K562 (cell line): ENCODE measurements around the gene MGAT4B. TPM values are rescaled to one million over a fixed set of nuclear protein-coding genes. Genes with fewer than 3 reads are reported as not detected.

Source experiments
- BCLAF1 ChIP-seq, 2 experiments: fragments of 450-650 bp in 1 of 2; IDR thresholded peaks; 2 replicates each; pipeline ENCODE4 v1.6.1; 2011 to 2017; ENCODE audit warnings: low read depth in 2 of 2, antibody characterized with exemption in 1 of 2, borderline replicate concordance in 1 of 2, low read length in 1 of 2, mild to moderate bottlenecking in 1 of 2, mixed read lengths in 1 of 2; ENCODE audit not compliant: control insufficient read depth in 1 of 2
- BRD4 ChIP-seq: fragments of 200-600 bp; sonication (generic); IDR thresholded peaks from 2 replicates; pipeline ENCODE4 v1.6.1; 2017; ENCODE audit warnings: inconsistent platforms
- CAMTA2 ChIP-seq: fragments of 250-450 bp; sonication (Bioruptor Pico); conservative IDR thresholded peaks from 2 replicates; pipeline ENCODE4 v1.5.1; 2022
- CBX3 ChIP-seq, 2 experiments: IDR thresholded peaks; 1 replicate in 1 of 2; 2 replicates in 1 of 2; pipeline ENCODE4 v1.6.1; 2012; ENCODE audit warnings: inconsistent platforms in 2 of 2, low read length in 2 of 2, borderline replicate concordance in 1 of 2, control low read depth in 1 of 2
- CREB1 ChIP-seq, 2 experiments: sonication (generic) in 1 of 2; formaldehyde crosslinking in 1 of 2; IDR thresholded peaks; 2 replicates each; pipeline versions ENCODE4 v1.6.1 to v1.8.0; 2012 to 2022; ENCODE audit warnings: inconsistent platforms in 1 of 2, mild to moderate bottlenecking in 1 of 2, missing genetic modification reagents in 1 of 2, moderate library complexity in 1 of 2
- DACH1 ChIP-seq: fragments of 450-650 bp; IDR thresholded peaks from 2 replicates; pipeline ENCODE4 v1.6.1; 2018; ENCODE audit not compliant: partially characterized antibody
- ELK3 ChIP-seq: fragments of 450-650 bp; formaldehyde crosslinking; IDR thresholded peaks from 2 replicates; pipeline ENCODE4 v1.4.0; 2020; ENCODE audit warnings: mild to moderate bottlenecking
- ETV5 ChIP-seq: sonication (generic); formaldehyde crosslinking; IDR thresholded peaks from 2 replicates; pipeline ENCODE4 v1.4.0; 2020; ENCODE audit warnings: low read depth, mild to moderate bottlenecking, missing genetic modification reagents
- FOS ChIP-seq: IDR thresholded peaks from 3 replicates; pipeline ENCODE4 v1.6.1; 2011; ENCODE audit not compliant: insufficient read length; ENCODE audit errors: extremely low read depth
- FOXJ2 ChIP-seq: fragments of 200-800 bp; sonication (Bioruptor generic); IDR thresholded peaks from 2 replicates; pipeline ENCODE4 v1.6.1; 2016; ENCODE audit warnings: missing genetic modification characterization, missing compliant biosample characterization
- HDAC3 ChIP-seq: fragments of 450-650 bp; IDR thresholded peaks from 2 replicates; pipeline ENCODE4 v1.6.1; 2018; ENCODE audit warnings: borderline replicate concordance, mild to moderate bottlenecking, moderate library complexity; ENCODE audit not compliant: partially characterized antibody
- HDGF ChIP-seq: fragments of 450-650 bp; IDR thresholded peaks from 2 replicates; pipeline ENCODE4 v1.6.1; 2016
- LARP7 ChIP-seq: fragments of 450-650 bp; IDR thresholded peaks from 2 replicates; pipeline ENCODE4 v1.6.1; 2016
- LCOR ChIP-seq: sonication (generic); formaldehyde crosslinking; IDR thresholded peaks from 2 replicates; pipeline ENCODE4 v1.8.0; 2022; ENCODE audit warnings: mild to moderate bottlenecking, missing genetic modification reagents
- MAFK ChIP-seq: IDR thresholded peaks from 2 replicates; pipeline ENCODE4 v1.6.1; 2011; ENCODE audit warnings: low read length, improper control_type of control experiment
- MTA1 ChIP-seq: fragments of 450-650 bp; IDR thresholded peaks from 2 replicates; pipeline ENCODE4 v1.6.1; 2017; ENCODE audit warnings: borderline replicate concordance
- POLR2B ChIP-seq: fragments of 450-650 bp; IDR thresholded peaks from 2 replicates; pipeline ENCODE4 v1.6.1; 2018; ENCODE audit warnings: low read depth; ENCODE audit not compliant: partially characterized antibody
- POLR2H ChIP-seq: IDR thresholded peaks from 2 replicates; pipeline ENCODE4 v1.6.1; 2016; ENCODE audit warnings: missing genetic modification characterization, low read depth, mild to moderate bottlenecking, control low read depth, missing compliant biosample characterization, moderate library complexity
- RBFOX2 ChIP-seq: fragments of 200-400 bp; formaldehyde crosslinking; IDR thresholded peaks from 2 replicates; pipeline ENCODE4 v1.6.1; 2017; ENCODE audit warnings: low read depth, mild to moderate bottlenecking, low read length, moderate library complexity
- RCOR1 ChIP-seq, 2 experiments: IDR thresholded peaks; 2 replicates each; pipeline ENCODE4 v1.6.1; 2012; ENCODE audit warnings: low read depth in 2 of 2, low read length in 2 of 2, borderline replicate concordance in 1 of 2, improper control_type of control experiment in 1 of 2
- SMAD4 ChIP-seq: fragments of 250-450 bp; sonication (Bioruptor Pico); conservative IDR thresholded peaks from 2 replicates; pipeline ENCODE4 v1.8.0; 2021; ENCODE audit warnings: inconsistent platforms, mild to moderate bottlenecking, moderate library complexity
- SREBF1 ChIP-seq: fragments of 150-350 bp; IDR thresholded peaks from 2 replicates; pipeline ENCODE4 v1.6.1; 2014; ENCODE audit warnings: antibody characterized with exemption, low read depth, low read length, borderline replicate concordance
- TCF7 ChIP-seq: sonication (generic); IDR thresholded peaks from 2 replicates; pipeline ENCODE4 v1.6.1; 2016; ENCODE audit warnings: antibody characterized with exemption, borderline replicate concordance
- XRCC3 ChIP-seq: fragments of 450-650 bp; IDR thresholded peaks from 2 replicates; pipeline ENCODE4 v1.6.1; 2017; ENCODE audit warnings: mild to moderate bottlenecking, moderate library complexity
- ZNF589 ChIP-seq: fragments of 200-800 bp; sonication (Bioruptor generic); IDR thresholded peaks from 2 replicates; pipeline ENCODE4 v1.6.1; 2016; ENCODE audit warnings: low read depth, missing genetic modification characterization, missing compliant biosample characterization
- ZNF696 ChIP-seq: fragments of 250-450 bp; sonication (Bioruptor Pico); conservative IDR thresholded peaks from 2 replicates; pipeline ENCODE4 v1.4.0; 2020; ENCODE audit warnings: mild to moderate bottlenecking, moderate library complexity
- polyA plus RNA-seq, 8 experiments: library from polyadenylated mRNA; depleted of rRNA in 4 of 8; stranded (reverse) in 5 of 8; unstranded in 3 of 8; fragments of >200 nt; fragmentation: Nextera tagmentation in 2 of 8; fragmentation: Illumina TruSeq in 1 of 8; extraction: Ambion mirVana in 2 of 8; extraction: Trizol in 1 of 8; gene quantifications; 2 replicates each; pipeline versions ENCODE4 v1.2.1 to v1.2.3, GENCODE V29; 2011 to 2014; ENCODE audit warnings: inconsistent platforms in 1 of 8, missing spikeins in 1 of 8
- total RNA-seq, 7 experiments: library from RNA; depleted of rRNA in 6 of 7; stranded (reverse); fragments of >200 nt in 6 of 7; fragmentation: Illumina TruSeq in 2 of 7; extraction: Trizol in 2 of 7; gene quantifications; 2 replicates each; pipeline versions ENCODE4 v1.2.1 to v1.2.3, GENCODE V29; 2011 to 2021; ENCODE audit warnings: low replicate concordance in 1 of 7

The MGAT4B gene
- total and polyA plus RNA-seq, 9 of the 15 experiments (the other 6 are each of a cell fraction or from before 2014, with no cell fraction given): 0.34 to 133 (median 75.4) TPM

- peak; percentile 57 for TF ChIP-seq FOS
- TF ChIP-seq POLR2B: peak; percentile 41
- peak; percentile 21; the same call in 1 of the 2 replicates for TF ChIP-seq MTA1
- 0 out of 4 replicates have a peak, but pooled peaks of 1 of the 2 experiments have one; percentile 52 for TF ChIP-seq BCLAF1 (IDR thresholded peaks at IDR 0.05; ENCODE audit: borderline replicate concordance in 1 of 2, control insufficient read depth in 1 of 2, low read depth in 2 of 2, low read length in 1 of 2)
- TF ChIP-seq CBX3 (IDR thresholded peaks at IDR 0.05; ENCODE audit: borderline replicate concordance in 1 of 2, low read length in 2 of 2): no peak
- peak; percentile 97 for TF ChIP-seq FOXJ2 (tag)
- peak; percentile 0; the same call in 1 of the 2 replicates for TF ChIP-seq ZNF589 (CRISPR knock-in tag)
- no peak for TF ChIP-seq CAMTA2 (CRISPR knock-in tag)
- TF ChIP-seq XRCC3: no peak
- TF ChIP-seq HDGF: 0 out of 2 replicates have a peak, but pooled peaks have one; percentile 17
- TF ChIP-seq LCOR (CRISPR knock-in tag): peak; percentile 71; the same call in 1 of the 2 replicates
- peak; percentile 91 for TF ChIP-seq HDAC3
- TF ChIP-seq MAFK: peak; percentile 54
- TF ChIP-seq BRD4: peak; percentile 41; the same call in 1 of the 2 replicates
- peak; percentile 96; the same call in 1 of the 2 replicates for TF ChIP-seq LARP7
- TF ChIP-seq RBFOX2: peak; percentile 82
- TF ChIP-seq SMAD4 (CRISPR knock-in tag): peak; percentile 90
- TF ChIP-seq TCF7: 0 out of 2 replicates have a peak, but pooled peaks have one; percentile 44
- TF ChIP-seq ETV5 (CRISPR knock-in tag): peak; percentile 73; the same call in 1 of the 2 replicates
- TF ChIP-seq ELK3 (CRISPR knock-in tag): no peak
- no peak for TF ChIP-seq ZNF696 (CRISPR knock-in tag)
- peak in 1 of 2 experiments; percentile 70; a peak in 1 of 4 replicates for TF ChIP-seq RCOR1 (IDR thresholded peaks at IDR 0.05; ENCODE audit: borderline replicate concordance in 1 of 2, low read depth in 2 of 2, low read length in 2 of 2)
- TF ChIP-seq CREB1 (IDR thresholded peaks at IDR 0.05): peak; percentile 71
- peak; percentile 70; the same call in 1 of the 2 replicates for TF ChIP-seq CREB1 (CRISPR knock-in tag; IDR thresholded peaks at IDR 0.05)
- TF ChIP-seq SREBF1: 0 out of 2 replicates have a peak, but pooled peaks have one; percentile 27
- peak; percentile 72 for TF ChIP-seq DACH1
- TF ChIP-seq POLR2H (tag): peak; percentile 56
Measured at GRCh38 chr5:179818746-179819295, 12.2 kb upstream of the MGAT4B start (continued).
